Measurements from ENCODE around the gene MYO1A.
"Not testable (repeated sequence)": the region's sequence is repeated elsewhere in the genome, so short reads cannot be mapped to it uniquely, and the experiment has no call there.

MYO1A gene

DNA sequence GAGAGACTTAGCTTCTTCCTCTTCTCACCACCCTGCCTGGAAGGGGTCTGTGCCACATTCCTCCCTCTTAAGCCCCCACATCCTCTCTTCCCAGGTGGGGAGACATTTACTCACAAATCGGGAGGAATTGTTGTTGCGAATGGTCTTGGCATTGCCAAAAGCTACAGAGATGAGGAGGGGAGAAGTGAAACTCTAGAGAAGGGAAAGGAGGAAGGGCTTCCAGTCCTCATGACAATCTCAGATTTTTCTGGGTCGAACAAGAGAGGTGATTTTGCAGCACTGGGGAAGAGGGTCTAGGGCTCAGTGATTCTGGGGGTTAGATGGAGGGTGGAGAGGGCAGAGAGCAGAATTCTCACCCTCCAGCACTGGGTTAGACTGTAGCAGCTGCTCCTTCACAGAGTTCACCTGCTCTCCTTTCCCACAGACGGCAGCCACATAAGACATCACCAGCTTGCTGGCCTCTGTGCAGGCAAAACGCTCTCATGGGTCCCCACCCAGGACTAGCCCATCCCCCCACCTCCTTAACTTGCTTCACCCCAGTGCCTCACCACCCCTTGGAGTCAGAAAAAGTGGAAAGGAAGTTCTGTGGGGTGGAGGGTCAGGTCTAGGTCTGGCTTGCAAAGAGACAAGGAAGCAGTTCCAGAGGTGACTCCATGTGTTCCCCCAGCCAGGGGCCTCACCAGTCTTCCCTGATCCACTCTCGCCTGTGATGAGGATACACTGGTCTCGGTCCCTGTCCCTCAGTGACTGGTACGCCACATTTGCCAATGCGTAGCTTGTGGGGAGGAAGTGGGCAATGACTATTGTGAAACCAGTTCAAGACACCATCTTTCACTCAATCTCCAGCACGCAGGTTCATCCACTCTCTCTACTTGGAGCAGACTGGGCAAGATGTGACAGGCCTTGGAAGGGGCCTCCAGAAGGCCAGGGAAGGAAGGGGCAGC, 2.7 kb downstream of the MYO1A start:
- no peak for DNase-seq

GRCh38 chr12:57046086-57046791, 3.7 kb downstream of the MYO1A start:
- DNase-seq, result no peak

- no peak for DNase-seq
Measured at GRCh38 chr12:57044889-57045288, 5.0 kb downstream of the MYO1A start.

DNA sequence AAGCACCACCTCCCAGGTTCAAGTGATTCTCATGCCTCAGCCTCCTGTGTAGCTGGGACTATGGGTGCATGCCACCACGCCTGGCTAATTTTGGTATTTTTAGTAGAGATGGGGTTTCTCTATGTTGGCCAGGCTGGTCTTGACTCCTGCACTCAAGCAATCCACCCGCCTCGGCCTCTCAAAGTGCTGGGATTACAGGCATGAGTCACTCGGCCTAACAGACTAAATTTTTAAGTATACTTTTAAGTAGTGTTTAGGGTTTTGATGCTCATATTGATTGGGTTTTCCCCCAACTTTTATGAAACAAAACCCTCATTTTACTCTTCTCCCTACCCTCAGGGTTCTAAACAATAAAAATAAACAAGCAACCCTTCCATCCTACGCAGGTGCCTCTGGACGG, 5.5 kb downstream of the MYO1A start:
- no peak for DNase-seq

DNA sequence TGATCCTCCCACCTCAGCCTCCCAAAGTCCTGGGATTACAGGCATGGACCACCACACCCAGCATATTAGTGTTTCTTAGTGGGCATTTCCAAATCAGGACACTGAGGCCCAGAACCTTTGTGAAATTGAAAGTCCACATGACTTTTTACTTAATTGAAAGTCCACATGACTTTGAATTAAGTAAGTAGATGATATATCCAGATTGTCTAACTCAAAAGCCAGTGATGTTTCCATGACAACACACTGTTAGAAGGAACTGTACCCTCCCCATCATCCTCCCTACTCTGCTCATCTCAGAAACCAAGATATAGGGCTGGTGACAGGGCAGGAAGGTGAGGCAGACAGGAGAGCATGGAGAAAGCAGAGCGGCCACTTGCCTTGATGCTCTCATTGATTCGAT, 7.2 kb downstream of the MYO1A start:
- no peak for DNase-seq

GRCh38 chr12:57040750-57041149, 9.2 kb downstream of the MYO1A start:
- no peak for DNase-seq

GRCh38 chr12:57040211-57040610, 9.7 kb downstream of the MYO1A start:
- no peak for DNase-seq

- DNase-seq, result no peak
Measured at GRCh38 chr12:57039016-57039798, 10.7 kb downstream of the MYO1A start.

DNA sequence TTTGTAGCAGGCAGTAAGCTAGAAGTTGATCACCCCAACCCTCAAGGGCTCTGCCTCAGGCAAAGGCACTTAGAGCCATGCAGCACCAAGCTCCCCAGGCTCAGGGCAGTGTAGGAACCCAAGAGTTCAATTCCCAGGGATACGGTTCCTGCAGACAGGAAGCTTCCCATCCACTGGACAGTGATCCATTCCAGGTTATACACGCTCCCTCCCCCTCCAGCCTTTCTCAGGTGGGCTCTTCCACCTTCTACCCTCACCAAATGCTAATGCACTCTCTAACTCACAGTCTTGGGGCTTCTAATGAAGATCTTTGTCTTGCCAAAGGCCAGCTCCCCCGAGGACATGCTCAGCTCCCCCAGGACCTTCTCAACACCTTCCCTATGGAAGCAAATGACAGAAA, 12.7 kb downstream of the MYO1A start:
- DNase-seq, result no peak

- no peak for DNase-seq
Measured at GRCh38 chr12:57033431-57033830, 16.5 kb downstream of the MYO1A start.

- no peak for DNase-seq
Measured at GRCh38 chr12:57031789-57032188, 18.1 kb downstream of the MYO1A start.

DNA sequence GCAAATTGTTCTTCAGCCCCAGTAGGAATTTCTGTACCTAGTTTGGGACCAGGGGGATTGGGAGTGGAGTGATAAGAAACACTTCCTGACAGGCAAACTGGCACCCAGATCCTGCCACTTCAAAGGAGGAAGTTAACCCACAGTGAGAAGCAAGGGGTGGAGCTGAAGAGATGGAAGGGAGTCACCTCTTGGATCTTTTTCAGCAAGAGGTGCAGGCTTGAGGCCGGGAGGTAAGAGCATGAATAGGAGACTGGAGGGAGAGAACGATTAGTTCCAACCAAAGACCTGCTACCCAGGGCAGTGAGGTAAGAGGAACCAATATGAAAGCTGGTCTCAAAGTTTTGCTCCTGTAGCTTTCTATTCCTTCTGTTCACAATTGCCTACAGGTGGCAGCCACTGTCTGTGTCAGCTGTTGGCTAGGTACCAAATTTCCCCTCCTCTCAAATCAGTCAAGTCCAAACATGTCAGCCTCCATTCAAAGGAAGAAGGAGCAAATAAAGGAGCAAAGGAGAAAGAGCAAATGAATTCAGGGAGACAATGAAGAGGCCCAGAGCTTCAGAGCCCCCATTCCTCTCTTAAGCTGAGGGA, 18.7 kb downstream of the MYO1A start:
- no peak for DNase-seq

DNA sequence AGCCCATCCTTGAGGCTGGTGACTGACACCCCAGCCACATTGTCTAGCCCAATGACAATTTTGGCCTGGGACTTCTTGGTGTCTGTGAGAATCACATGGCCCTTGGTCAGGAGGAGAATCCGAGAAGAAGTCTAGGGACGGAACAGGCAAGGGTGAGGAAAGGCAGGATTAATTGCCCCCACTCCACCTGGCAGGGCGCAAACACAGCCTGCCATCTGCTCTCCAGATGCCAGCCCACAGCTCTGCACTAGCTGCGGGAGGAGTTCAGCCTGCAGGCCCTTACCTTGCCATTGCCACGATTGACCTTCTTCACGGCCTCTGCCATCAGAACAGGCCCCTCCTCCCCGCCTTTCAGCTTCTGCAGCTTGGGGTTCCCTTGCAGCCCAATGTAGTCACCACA, 20.5 kb downstream of the MYO1A start:
- DNase-seq, result no peak

- DNase-seq, result no peak
Measured at GRCh38 chr12:57027805-57028153, 22.1 kb downstream of the MYO1A start.

DNA sequence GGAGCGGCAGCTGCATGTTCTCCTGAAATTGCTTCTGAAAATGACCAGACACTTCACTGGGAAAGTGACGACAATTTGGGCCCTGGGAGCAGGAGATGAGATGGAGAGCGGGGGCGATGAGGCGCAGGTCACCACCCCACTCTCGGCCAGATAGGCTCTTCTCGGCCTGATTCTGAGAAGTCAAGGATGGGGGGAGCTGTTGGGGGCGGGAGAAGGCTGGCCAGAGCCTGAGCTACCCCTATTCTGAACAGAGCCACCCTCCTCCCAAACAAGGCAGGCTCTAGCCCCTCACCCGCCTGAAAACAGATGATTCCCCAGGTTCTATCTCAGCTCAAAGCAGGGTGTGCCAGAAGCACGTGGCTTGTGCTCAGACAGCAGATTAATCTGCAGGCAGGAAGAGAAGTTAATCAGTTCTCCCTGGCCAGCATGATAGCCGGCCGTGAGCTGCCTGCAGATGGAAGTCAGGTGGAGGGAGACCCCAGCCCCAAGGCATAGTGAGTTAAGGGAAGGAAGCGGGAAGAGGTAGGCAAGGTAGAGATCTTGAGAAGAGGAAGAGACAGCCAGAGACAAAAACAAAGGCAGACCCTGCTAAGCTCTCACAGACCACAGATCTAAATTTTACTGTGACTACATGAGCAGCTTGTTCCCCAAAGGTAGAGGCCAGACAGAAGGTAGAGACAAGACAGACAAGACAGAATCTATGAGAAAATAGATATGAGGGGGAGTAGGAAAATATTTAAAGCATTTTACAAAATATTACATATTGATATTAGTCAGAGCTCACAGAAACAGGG, 22.7 kb downstream of the MYO1A start:
- DNase-seq, result no peak

DNA sequence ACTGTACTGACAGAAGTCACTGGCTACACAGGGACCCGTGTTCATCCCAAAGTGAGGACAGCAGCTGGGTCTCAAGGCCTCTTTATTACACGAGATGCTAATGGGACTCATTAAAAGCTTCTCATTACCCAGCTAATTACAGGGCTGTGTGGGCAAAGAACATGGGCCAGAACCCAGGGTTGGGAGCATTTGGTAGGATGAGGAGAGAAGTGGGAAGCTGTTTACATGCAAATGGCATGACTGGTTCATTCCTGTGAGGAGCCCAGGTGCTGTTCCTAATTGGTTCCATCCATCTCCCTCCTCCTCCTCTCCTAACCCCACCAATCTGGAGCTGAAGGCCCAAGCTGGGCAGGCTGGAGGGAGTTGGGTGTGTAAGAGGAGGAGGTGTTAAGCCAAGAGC, 24.7 kb downstream of the MYO1A start:
- DNase-seq, result no peak

GRCh38 chr12:57022324-57022723, 27.6 kb downstream of the MYO1A start:
- DNase-seq, result not testable (repeated sequence)

GRCh38 chr12:57019983-57020719, 29.8 kb downstream of the MYO1A start:
- no peak for DNase-seq

- no peak for DNase-seq
Measured at GRCh38 chr12:57018906-57019305, 31.0 kb downstream of the MYO1A start.

- not testable (repeated sequence) for DNase-seq
Measured at GRCh38 chr12:57018353-57018752, 31.6 kb downstream of the MYO1A start.

- DNase-seq, result no peak
Measured at GRCh38 chr12:57016348-57016747, 33.6 kb downstream of the MYO1A start, which contains the start of gene TAC3. TAC3 (minus strand) TSS chr12:57016529; CDS start chr12:57015797, 732 bp downstream.
